Measurements from ENCODE around the gene FAM24A. TPM values are rescaled to one million over a fixed set of nuclear protein-coding genes. Genes with fewer than 3 reads are reported as not detected.

Gene FAM24A
- total RNA-seq, 1 donor from 2014 or later, result not detected

- H3K9me3 Mint-ChIP-seq, result no peaks in the 10 kb centered on the region
- DNase-seq (ENCODE audit: low spot score in 2 of 2, unreplicated experiment in 2 of 2), result no peak
- H3K27me3 Mint-ChIP-seq (ENCODE audit: low read depth), result peaks cover 53% of the 10 kb centered on the region
- H3K36me3 Mint-ChIP-seq, result no peaks in the 10 kb centered on the region
- TF ChIP-seq, protein P1, sequence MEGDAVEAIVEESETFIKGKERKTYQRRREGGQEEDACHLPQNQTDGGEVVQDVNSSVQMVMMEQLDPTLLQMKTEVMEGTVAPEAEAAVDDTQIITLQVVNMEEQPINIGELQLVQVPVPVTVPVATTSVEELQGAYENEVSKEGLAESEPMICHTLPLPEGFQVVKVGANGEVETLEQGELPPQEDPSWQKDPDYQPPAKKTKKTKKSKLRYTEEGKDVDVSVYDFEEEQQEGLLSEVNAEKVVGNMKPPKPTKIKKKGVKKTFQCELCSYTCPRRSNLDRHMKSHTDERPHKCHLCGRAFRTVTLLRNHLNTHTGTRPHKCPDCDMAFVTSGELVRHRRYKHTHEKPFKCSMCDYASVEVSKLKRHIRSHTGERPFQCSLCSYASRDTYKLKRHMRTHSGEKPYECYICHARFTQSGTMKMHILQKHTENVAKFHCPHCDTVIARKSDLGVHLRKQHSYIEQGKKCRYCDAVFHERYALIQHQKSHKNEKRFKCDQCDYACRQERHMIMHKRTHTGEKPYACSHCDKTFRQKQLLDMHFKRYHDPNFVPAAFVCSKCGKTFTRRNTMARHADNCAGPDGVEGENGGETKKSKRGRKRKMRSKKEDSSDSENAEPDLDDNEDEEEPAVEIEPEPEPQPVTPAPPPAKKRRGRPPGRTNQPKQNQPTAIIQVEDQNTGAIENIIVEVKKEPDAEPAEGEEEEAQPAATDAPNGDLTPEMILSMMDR (IDR thresholded peaks at IDR 0.05; ENCODE audit: unreplicated experiment), result no peak
- no peaks in the 10 kb centered on the region for H3K4me1 Mint-ChIP-seq
- no peak overlapping the region for H3K4me3 Mint-ChIP-seq
- H3K27ac Mint-ChIP-seq, result no peak overlapping the region
Measured at GRCh38 chr10:122875843-122876466, 34.5 kb upstream of the FAM24A start.

GRCh38 chr10:122876467-122876855 lies 33.9 kb upstream of the FAM24A start:
- no peak for DNase-seq (ENCODE audit: low spot score in 2 of 2, unreplicated experiment in 2 of 2)
- peaks cover 54% of the 10 kb centered on the region for H3K27me3 Mint-ChIP-seq (ENCODE audit: low read depth)
- no peaks in the 10 kb centered on the region for H3K4me1 Mint-ChIP-seq
- H3K4me3 Mint-ChIP-seq, result no peak overlapping the region
- H3K27ac Mint-ChIP-seq, result no peak overlapping the region
- no peaks in the 10 kb centered on the region for H3K36me3 Mint-ChIP-seq
- H3K9me3 Mint-ChIP-seq, result no peaks in the 10 kb centered on the region
- TF ChIP-seq, protein P1 (IDR thresholded peaks at IDR 0.05; ENCODE audit: unreplicated experiment), result no peak

GRCh38 chr10:122877264-122877663 lies 33.1 kb upstream of the FAM24A start:
- Mint-ChIP-seq H3K27me3 (ENCODE audit: low read depth) (peaks cover 54% of the 10 kb centered on the region), H3K27ac (no peak overlapping the region), H3K9me3 (no peaks in the 10 kb centered on the region), H3K4me1 (no peaks in the 10 kb centered on the region), H3K36me3 (no peaks in the 10 kb centered on the region), H3K4me3 (no peak overlapping the region)
- DNase-seq (ENCODE audit: low spot score in 2 of 2, unreplicated experiment in 2 of 2), result no peak
- TF ChIP-seq, protein P1 (IDR thresholded peaks at IDR 0.05; ENCODE audit: unreplicated experiment), result no peak

- H3K4me1 Mint-ChIP-seq, result peaks cover 2% of the 10 kb centered on the region
- TF ChIP-seq, protein P1 (IDR thresholded peaks at IDR 0.05; ENCODE audit: unreplicated experiment), result no peak
- H3K27me3 Mint-ChIP-seq (ENCODE audit: low read depth), result peaks cover 54% of the 10 kb centered on the region
- H3K27ac Mint-ChIP-seq, result no peak overlapping the region
- DNase-seq (ENCODE audit: low spot score in 2 of 2, unreplicated experiment in 2 of 2), result no peak
- H3K9me3 Mint-ChIP-seq, result no peaks in the 10 kb centered on the region
- H3K4me3 Mint-ChIP-seq, result no peak overlapping the region
- H3K36me3 Mint-ChIP-seq, result no peaks in the 10 kb centered on the region
Measured at GRCh38 chr10:122878799-122879338, 31.5 kb upstream of the FAM24A start.

- H3K36me3 Mint-ChIP-seq, result no peaks in the 10 kb centered on the region
- H3K4me1 Mint-ChIP-seq, result peaks cover 6% of the 10 kb centered on the region
- peaks cover 51% of the 10 kb centered on the region for H3K27me3 Mint-ChIP-seq (ENCODE audit: low read depth)
- TF ChIP-seq, protein P1 (IDR thresholded peaks at IDR 0.05; ENCODE audit: unreplicated experiment), result no peak
- no peaks in the 10 kb centered on the region for H3K9me3 Mint-ChIP-seq
- no peak within 1 kb of the TSS for H3K27ac Mint-ChIP-seq
- no peak within 1 kb of the TSS for H3K4me3 Mint-ChIP-seq
- DNase-seq (ENCODE audit: low spot score in 2 of 2, unreplicated experiment in 2 of 2), result no peak
Measured at GRCh38 chr10:122879339-122880273, 30.8 kb upstream of the FAM24A start, which contains the start of gene FAM24B. FAM24B (minus strand) TSS chr10:122879581; CDS start chr10:122850515, 29,066 bp downstream.

All from mesothelial cell of epicardium (in vitro differentiated cells).